OCI-LY3 (cell line): Measurements from ENCODE around the gene HDAC7.

Source experiments
- H2AFZ ChIP-seq: fragments of 200-600, 300-600 bp; shearing (Covaris generic); 2 replicates; pipeline ENCODE4 v1.6.0; 2014; ENCODE audit warnings: antibody characterized with exemption, low read depth, low read length
- H3K27ac ChIP-seq: fragments of 200-600, 300-600 bp; sonication (generic); 2 replicates; pipeline ENCODE4 v1.5.1; 2014; ENCODE audit warnings: mild to moderate bottlenecking, low read length, moderate library complexity, mixed read lengths
- H3K27me3 ChIP-seq: fragments of 200-600, 300-600 bp; sonication (generic); 2 replicates; pipeline ENCODE4 v1.6.1; 2014; ENCODE audit warnings: low read depth, low read length, mixed read lengths
- H3K36me3 ChIP-seq: fragments of 200-600, 300-600 bp; sonication (generic); replicated peaks from 2 replicates; pipeline ENCODE3; 2014; ENCODE audit warnings: low read depth, low read length, mixed read lengths
- H3K4me1 ChIP-seq: fragments of 300-600, 200-600 bp; sonication (generic); 2 replicates; pipeline ENCODE4 v1.6.1; 2014; ENCODE audit warnings: low read length, mixed read lengths
- H3K4me2 ChIP-seq: fragments of 200-600, 300-600 bp; sonication (generic); 2 replicates; pipeline ENCODE4 v1.6.1; 2014; ENCODE audit warnings: low read length, mixed read lengths
- H3K4me3 ChIP-seq: fragments of 300-600, 200-600 bp; sonication (generic); 2 replicates; pipeline ENCODE4 v1.5.1; 2014; ENCODE audit warnings: antibody characterized with exemption, mild to moderate bottlenecking, low read length, moderate library complexity
- H3K79me2 ChIP-seq: fragments of 300-600, 200-600 bp; shearing (Covaris generic); 2 replicates; pipeline ENCODE4 v1.6.1; 2014; ENCODE audit warnings: mild to moderate bottlenecking, low read length, mixed read lengths
- H3K9ac ChIP-seq: fragments of 300-600, 200-600 bp; shearing (Covaris generic); 2 replicates; pipeline ENCODE4 v1.6.0; 2014; ENCODE audit warnings: mild to moderate bottlenecking, low read length, moderate library complexity
- H3K9me3 ChIP-seq: fragments of 200-600, 300-600 bp; shearing (Covaris generic); 2 replicates; pipeline ENCODE4 v1.6.1; 2014; ENCODE audit warnings: low read length, mixed read lengths; ENCODE audit not compliant: insufficient read depth
- H4K20me1 ChIP-seq: fragments of 200-600, 300-600 bp; sonication (generic); 2 replicates; pipeline ENCODE4 v1.6.1; 2016; ENCODE audit warnings: low read length, mixed read lengths; ENCODE audit not compliant: insufficient read depth
- CTCF ChIP-seq: fragments of 200-600, 300-600 bp; sonication (generic); IDR thresholded peaks from 2 replicates; pipeline ENCODE4 v1.5.1; 2014; ENCODE audit warnings: antibody characterized with exemption, low read length, low read depth
- EZH2phosphoT487 ChIP-seq: fragments of 200-600 bp; shearing (Covaris generic); IDR thresholded peaks from 2 replicates; pipeline ENCODE4 v1.6.1; 2018; ENCODE audit warnings: antibody characterized with exemption, mixed run types, low read depth

The HDAC7 gene

DNA sequence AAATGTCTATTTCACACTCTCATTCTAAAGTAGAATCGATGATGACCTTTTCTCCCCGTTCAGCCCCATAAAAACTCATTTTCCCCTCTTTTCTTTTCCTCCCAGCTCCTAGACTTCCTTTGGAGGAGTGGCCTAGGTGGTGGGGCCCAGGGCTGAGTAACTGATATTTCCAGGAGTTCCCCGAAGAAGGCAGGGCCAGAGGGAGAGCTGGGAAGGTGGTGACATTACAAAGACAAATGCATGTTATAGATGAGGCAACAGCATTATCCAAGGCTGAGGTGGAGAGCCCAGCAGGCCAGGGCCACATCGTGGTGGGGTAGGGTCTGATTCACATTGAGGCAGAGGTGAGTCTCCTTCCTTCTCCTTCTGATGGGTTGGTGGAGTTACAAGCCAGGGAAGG is 22.2 kb upstream of the HDAC7 start:
- H3K9ac ChIP-seq, result no peak overlapping the region
- TF ChIP-seq CTCF, result no peak
- TF ChIP-seq EZH2phosphoT487, result no peak

GRCh38 chr12:47841501-47841900 is 21.8 kb upstream of the HDAC7 start:
- peaks cover 11% of the 10 kb centered on the region for H3K4me1 ChIP-seq

More for the DNA sequence above, 22.2 kb upstream of the HDAC7 start:
- peaks cover 55% of the 10 kb centered on the region for H3K27me3 ChIP-seq
- H3K4me3 ChIP-seq, result no peak overlapping the region
- no peak overlapping the region for H2AFZ ChIP-seq
- no peak overlapping the region for H3K27ac ChIP-seq
- no peaks in the 10 kb centered on the region for H4K20me1 ChIP-seq
- H3K36me3 ChIP-seq, result no peaks in the 10 kb centered on the region
- H3K79me2 ChIP-seq, result no peaks in the 10 kb centered on the region
- peaks cover 7% of the 10 kb centered on the region for H3K4me1 ChIP-seq
- H3K4me2 ChIP-seq, result no peak overlapping the region
- H3K9me3 ChIP-seq, result no peaks in the 10 kb centered on the region

DNA sequence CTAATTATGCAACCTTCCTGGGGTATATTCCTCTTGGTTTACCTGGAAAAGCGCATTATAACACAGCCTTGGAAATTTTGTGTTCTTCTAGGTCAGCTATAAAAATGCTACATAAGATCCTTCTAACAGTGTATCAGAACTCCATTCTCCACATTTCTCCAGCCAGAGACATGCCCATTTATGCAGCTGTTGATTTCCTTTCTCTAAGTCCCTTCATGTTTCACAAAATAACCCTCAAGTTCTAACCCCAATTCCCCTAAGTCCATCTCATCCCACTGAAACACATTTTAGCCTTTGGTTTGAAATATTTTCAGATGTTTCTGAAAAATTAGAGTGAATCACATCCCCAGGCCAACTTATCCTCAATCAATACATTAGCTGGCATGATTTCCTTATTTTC is 20.9 kb upstream of the HDAC7 start:
- Histone ChIP-seq H3K4me3 (no peak overlapping the region), H2AFZ (no peak overlapping the region), H3K79me2 (no peaks in the 10 kb centered on the region), H3K9ac (no peak overlapping the region), H3K36me3 (no peaks in the 10 kb centered on the region), H3K27me3 (peaks cover 41% of the 10 kb centered on the region), H4K20me1 (no peaks in the 10 kb centered on the region), H3K9me3 (no peaks in the 10 kb centered on the region), H3K4me1 (peaks cover 20% of the 10 kb centered on the region), H3K4me2 (no peak overlapping the region), H3K27ac (no peak overlapping the region)
- no peak for TF ChIP-seq EZH2phosphoT487
- TF ChIP-seq CTCF, result no peak

More at GRCh38 chr12:47841501-47841900, 21.8 kb upstream of the HDAC7 start:
- Histone ChIP-seq H3K79me2 (no peaks in the 10 kb centered on the region), H3K27me3 (peaks cover 51% of the 10 kb centered on the region), H3K4me2 (no peak overlapping the region), H2AFZ (no peak overlapping the region), H3K4me3 (no peak overlapping the region), H3K9ac (no peak overlapping the region), H4K20me1 (no peaks in the 10 kb centered on the region), H3K9me3 (no peaks in the 10 kb centered on the region), H3K36me3 (no peaks in the 10 kb centered on the region), H3K27ac (no peak overlapping the region)
- TF ChIP-seq EZH2phosphoT487 (no peak), CTCF (no peak)

DNA sequence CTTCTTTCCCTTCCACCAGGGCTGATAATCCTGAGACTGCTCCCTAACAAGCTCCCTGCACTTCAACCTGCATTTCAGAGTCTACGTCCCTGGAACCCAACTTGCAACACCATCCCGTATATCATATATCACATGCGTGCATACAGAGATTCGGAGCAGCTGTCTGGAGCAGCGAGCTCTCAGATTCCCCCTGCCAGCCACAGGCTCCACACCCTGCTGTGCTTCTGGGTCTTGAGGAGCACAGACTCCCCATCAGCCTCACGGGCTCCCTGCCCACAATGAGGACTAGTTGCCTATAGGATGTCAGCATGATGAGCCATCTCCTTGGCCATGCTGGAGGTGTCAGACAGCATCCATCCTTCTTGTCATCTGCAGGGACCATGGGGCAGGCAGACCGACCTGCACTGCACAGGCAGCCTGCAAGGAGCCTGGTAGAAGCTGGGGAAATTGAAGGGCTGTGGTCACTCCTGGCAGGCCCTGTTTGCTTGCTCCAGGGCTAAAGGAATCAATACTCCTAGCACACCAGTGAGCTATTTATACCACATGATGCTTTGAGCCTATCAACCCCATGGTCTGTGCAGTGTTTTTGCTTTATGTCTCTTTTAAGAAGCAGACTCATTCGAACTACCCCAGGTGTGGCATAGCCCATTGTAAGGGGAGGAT is 19.6 kb upstream of the HDAC7 start:
- no peak overlapping the region for H3K4me2 ChIP-seq
- H4K20me1 ChIP-seq, result no peaks in the 10 kb centered on the region
- H3K9me3 ChIP-seq, result no peaks in the 10 kb centered on the region
- H2AFZ ChIP-seq, result no peak overlapping the region
- H3K9ac ChIP-seq, result no peak overlapping the region
- H3K79me2 ChIP-seq, result no peaks in the 10 kb centered on the region
- peaks cover 38% of the 10 kb centered on the region for H3K27me3 ChIP-seq
- H3K36me3 ChIP-seq, result no peaks in the 10 kb centered on the region
- no peak overlapping the region for H3K4me3 ChIP-seq
- TF ChIP-seq EZH2phosphoT487, result no peak
- TF ChIP-seq CTCF, result no peak
- peaks cover 32% of the 10 kb centered on the region for H3K4me1 ChIP-seq
- H3K27ac ChIP-seq, result no peak overlapping the region
